Stimulated activated CD4-positive, alpha-beta T cell treated with anti-CD3 and anti-CD28 coated beads, Interleukin-15, amount 100 ng/mL, for 1 hour (primary cell): ENCODE results near the gene ARFGEF2.
"Not testable (repeated sequence)": the region's sequence is repeated elsewhere in the genome, so short reads cannot be mapped to it uniquely, and the experiment has no call there.

Source experiments
- DNase-seq, 2 donors: peaks; one replicate each; pipeline ENCODE4 v3.0.0-alpha.2; 2020; ENCODE audit warnings: low read depth in 1 of 2, low spot score in 1 of 2

ARFGEF2 gene

GRCh38 chr20:48951646-48952045 is 30.1 kb downstream of the ARFGEF2 start:
- no peak for DNase-seq

GRCh38 chr20:48952656-48953055 is 31.1 kb downstream of the ARFGEF2 start:
- no peak for DNase-seq

GRCh38 chr20:48953653-48954052 is 32.1 kb downstream of the ARFGEF2 start:
- DNase-seq, result no peak

- DNase-seq, result no peak
Observed at GRCh38 chr20:48956052-48956451, 34.5 kb downstream of the ARFGEF2 start.

- no peak for DNase-seq
Observed at GRCh38 chr20:48957053-48957481, 35.6 kb downstream of the ARFGEF2 start.

GRCh38 chr20:48957533-48957932 is 36.0 kb downstream of the ARFGEF2 start:
- DNase-seq, result no peak

GRCh38 chr20:48958743-48959142 is 37.2 kb downstream of the ARFGEF2 start:
- DNase-seq, result no peak

GRCh38 chr20:48959899-48960550 is 38.5 kb downstream of the ARFGEF2 start:
- no peak for DNase-seq

- DNase-seq, result no peak
Observed at GRCh38 chr20:48962421-48962820, 40.9 kb downstream of the ARFGEF2 start.

GRCh38 chr20:48962976-48963771 is 41.7 kb downstream of the ARFGEF2 start:
- no peak for DNase-seq

- DNase-seq, result no peak
Observed at GRCh38 chr20:48965189-48965910, 43.8 kb downstream of the ARFGEF2 start.

GRCh38 chr20:48970681-48971365 is 49.3 kb downstream of the ARFGEF2 start:
- DNase-seq, result no peak

- DNase-seq, result no peak
Observed at GRCh38 chr20:48971956-48972355, 50.4 kb downstream of the ARFGEF2 start.

- no peak for DNase-seq
Observed at GRCh38 chr20:48972816-48973215, 51.3 kb downstream of the ARFGEF2 start.

GRCh38 chr20:48975955-48976354 is 54.4 kb downstream of the ARFGEF2 start:
- DNase-seq, result no peak

GRCh38 chr20:48979980-48980379 is 58.5 kb downstream of the ARFGEF2 start:
- not testable (repeated sequence) for DNase-seq

- no peak for DNase-seq
Observed at GRCh38 chr20:48983423-48984400, 62.2 kb downstream of the ARFGEF2 start.

- no peak for DNase-seq
Observed at GRCh38 chr20:48984575-48985219, 63.2 kb downstream of the ARFGEF2 start.

- DNase-seq, result no peak
Observed at GRCh38 chr20:48986899-48987298, 65.4 kb downstream of the ARFGEF2 start.

GRCh38 chr20:48990467-48990866 is 69.0 kb downstream of the ARFGEF2 start:
- DNase-seq, result no peak
